Measurements from ENCODE around the gene IGFBP2. TPM values are rescaled to one million over a fixed set of nuclear protein-coding genes. Genes with fewer than 3 reads are reported as not detected.

Gene IGFBP2, protein sequence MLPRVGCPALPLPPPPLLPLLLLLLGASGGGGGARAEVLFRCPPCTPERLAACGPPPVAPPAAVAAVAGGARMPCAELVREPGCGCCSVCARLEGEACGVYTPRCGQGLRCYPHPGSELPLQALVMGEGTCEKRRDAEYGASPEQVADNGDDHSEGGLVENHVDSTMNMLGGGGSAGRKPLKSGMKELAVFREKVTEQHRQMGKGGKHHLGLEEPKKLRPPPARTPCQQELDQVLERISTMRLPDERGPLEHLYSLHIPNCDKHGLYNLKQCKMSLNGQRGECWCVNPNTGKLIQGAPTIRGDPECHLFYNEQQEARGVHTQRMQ
- total RNA-seq (ENCODE audit: low replicate concordance): 121 and 252 TPM in 2 replicates
- long read RNA-seq: 0 reads

DNA sequence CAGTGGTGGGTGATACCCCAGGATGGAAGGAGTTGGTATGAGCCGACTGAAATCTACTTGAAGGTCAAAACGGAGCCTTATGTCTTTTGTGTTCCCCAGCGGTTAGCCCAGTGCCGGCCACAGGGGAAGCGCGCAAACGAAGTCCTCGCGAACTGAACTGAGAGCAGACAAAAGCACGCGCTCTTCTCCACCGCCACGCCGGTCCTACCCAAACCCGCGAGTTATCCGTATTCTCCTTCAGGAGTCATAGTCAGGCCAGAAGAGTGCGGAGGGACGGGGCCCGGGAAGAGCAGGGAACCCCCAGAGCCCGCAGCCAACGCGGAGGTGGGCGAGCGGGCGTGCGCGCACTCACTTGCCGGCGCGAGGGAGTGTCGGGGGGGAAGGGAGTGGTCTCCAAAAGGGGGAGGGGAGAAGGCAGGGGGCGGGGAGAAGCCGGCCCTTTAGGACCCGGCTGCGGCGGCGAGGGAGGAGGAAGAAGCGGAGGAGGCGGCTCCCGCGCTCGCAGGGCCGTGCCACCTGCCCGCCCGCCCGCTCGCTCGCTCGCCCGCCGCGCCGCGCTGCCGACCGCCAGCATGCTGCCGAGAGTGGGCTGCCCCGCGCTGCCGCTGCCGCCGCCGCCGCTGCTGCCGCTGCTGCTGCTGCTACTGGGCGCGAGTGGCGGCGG is at the start of gene IGFBP2:
TSS of gene IGFBP2 (plus strand) at position 469 of the 664 bp plus-strand sequence. CDS start at position 573, 104 bp downstream.
- peak within 1 kb of the TSS; percentile 92 for H3K27ac Mint-ChIP-seq
- TF ChIP-seq, protein P1, sequence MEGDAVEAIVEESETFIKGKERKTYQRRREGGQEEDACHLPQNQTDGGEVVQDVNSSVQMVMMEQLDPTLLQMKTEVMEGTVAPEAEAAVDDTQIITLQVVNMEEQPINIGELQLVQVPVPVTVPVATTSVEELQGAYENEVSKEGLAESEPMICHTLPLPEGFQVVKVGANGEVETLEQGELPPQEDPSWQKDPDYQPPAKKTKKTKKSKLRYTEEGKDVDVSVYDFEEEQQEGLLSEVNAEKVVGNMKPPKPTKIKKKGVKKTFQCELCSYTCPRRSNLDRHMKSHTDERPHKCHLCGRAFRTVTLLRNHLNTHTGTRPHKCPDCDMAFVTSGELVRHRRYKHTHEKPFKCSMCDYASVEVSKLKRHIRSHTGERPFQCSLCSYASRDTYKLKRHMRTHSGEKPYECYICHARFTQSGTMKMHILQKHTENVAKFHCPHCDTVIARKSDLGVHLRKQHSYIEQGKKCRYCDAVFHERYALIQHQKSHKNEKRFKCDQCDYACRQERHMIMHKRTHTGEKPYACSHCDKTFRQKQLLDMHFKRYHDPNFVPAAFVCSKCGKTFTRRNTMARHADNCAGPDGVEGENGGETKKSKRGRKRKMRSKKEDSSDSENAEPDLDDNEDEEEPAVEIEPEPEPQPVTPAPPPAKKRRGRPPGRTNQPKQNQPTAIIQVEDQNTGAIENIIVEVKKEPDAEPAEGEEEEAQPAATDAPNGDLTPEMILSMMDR (conservative IDR thresholded peaks at IDR 0.05): peak; percentile 47
- peaks cover 5% of the 10 kb centered on the region for H3K36me3 Mint-ChIP-seq
- H3K4me3 Mint-ChIP-seq: peak within 1 kb of the TSS; percentile 98
- peaks cover 35% of the 10 kb centered on the region for H3K27me3 Mint-ChIP-seq
- DNase-seq (ENCODE audit: extremely low spot score, unreplicated experiment): peak; percentile 80
- peaks cover 38% of the 10 kb centered on the region for H3K4me1 Mint-ChIP-seq (ENCODE audit: unreplicated experiment)
- peaks cover 4% of the 10 kb centered on the region for H3K9me3 Mint-ChIP-seq

DNA sequence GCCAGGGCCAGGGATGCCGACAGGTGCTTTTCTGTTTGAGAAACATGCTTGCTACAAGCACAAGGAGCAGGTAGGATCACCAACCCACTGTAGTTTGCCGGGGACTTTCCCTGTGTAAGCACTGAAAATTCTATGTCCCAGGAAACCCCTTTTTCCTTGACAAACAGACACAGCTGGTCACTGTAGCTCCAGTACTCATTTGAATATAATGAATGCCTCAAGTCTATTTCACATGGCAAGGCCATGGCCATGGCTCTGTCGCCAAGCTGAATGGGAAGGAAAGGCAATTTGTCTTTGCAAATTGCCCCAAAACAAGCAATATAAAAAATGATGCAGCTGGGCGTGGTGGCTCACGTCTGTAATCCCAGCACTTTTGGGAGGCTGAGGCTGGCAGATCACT is 49.6 kb upstream of the IGFBP2 start:
- peaks cover 6% of the 10 kb centered on the region for H3K9me3 Mint-ChIP-seq
- peak overlapping the region; percentile 66 for H3K27ac Mint-ChIP-seq
- H3K36me3 Mint-ChIP-seq: no peaks in the 10 kb centered on the region
- H3K4me3 Mint-ChIP-seq: no peak overlapping the region
- DNase-seq (ENCODE audit: extremely low spot score, unreplicated experiment): no peak
- H3K4me1 Mint-ChIP-seq (ENCODE audit: unreplicated experiment): peaks cover 7% of the 10 kb centered on the region
- H3K27me3 Mint-ChIP-seq: peaks cover 14% of the 10 kb centered on the region
- TF ChIP-seq, protein P1 (conservative IDR thresholded peaks at IDR 0.05): no peak

DNA sequence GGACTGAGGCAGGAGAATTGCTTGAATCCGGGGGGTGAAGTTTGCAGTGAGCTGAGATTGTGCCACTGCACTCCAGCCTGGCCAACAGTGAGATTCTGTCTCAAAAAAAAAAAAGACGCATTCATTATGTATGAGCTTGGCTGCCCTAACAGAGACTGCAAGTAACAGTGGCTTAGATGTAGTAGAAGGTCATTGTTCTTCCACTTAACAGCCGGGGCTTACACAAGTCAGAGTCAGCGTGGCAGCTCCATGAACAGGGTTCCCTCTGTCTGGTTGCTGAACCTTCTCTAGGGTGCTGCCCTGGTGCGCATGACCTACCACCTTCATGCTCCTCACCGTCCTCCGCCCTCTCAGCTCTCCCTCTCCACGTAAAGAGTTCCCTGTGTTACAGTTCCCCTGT is 49.1 kb upstream of the IGFBP2 start:
- no peak overlapping the region for H3K4me3 Mint-ChIP-seq
- H3K27me3 Mint-ChIP-seq: peaks cover 14% of the 10 kb centered on the region
- H3K36me3 Mint-ChIP-seq: no peaks in the 10 kb centered on the region
- DNase-seq (ENCODE audit: extremely low spot score, unreplicated experiment): no peak
- TF ChIP-seq, protein P1 (conservative IDR thresholded peaks at IDR 0.05): no peak
- H3K4me1 Mint-ChIP-seq (ENCODE audit: unreplicated experiment): peaks cover 11% of the 10 kb centered on the region
- H3K27ac Mint-ChIP-seq: no peak overlapping the region
- H3K9me3 Mint-ChIP-seq: peaks cover 6% of the 10 kb centered on the region

DNA sequence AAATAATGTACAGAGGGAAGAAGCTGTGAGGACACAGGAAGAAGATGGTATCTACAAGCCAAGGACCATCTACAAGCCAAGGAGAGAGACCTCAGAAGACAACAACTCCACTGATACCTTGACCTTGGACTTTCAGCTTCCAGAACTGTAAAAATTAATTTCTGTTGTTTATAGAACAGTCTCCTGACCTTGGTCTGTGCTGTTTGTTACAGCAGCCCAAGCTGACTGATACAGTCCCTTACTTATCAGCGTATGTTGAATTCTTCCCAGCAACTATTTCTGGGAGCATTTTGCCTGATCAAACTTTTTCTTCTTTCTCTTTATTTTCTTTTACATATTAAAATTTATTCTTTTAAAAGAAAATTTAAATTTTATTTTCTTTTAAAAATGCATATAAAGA is 47.8 kb upstream of the IGFBP2 start:
- no peaks in the 10 kb centered on the region for H3K36me3 Mint-ChIP-seq
- no peak for DNase-seq (ENCODE audit: extremely low spot score, unreplicated experiment)
- H3K27me3 Mint-ChIP-seq: peaks cover 14% of the 10 kb centered on the region
- H3K4me3 Mint-ChIP-seq: no peak overlapping the region
- H3K9me3 Mint-ChIP-seq: peaks cover 6% of the 10 kb centered on the region
- H3K27ac Mint-ChIP-seq: no peak overlapping the region
- peaks cover 25% of the 10 kb centered on the region for H3K4me1 Mint-ChIP-seq (ENCODE audit: unreplicated experiment)
- TF ChIP-seq, protein P1 (conservative IDR thresholded peaks at IDR 0.05): no peak

DNA sequence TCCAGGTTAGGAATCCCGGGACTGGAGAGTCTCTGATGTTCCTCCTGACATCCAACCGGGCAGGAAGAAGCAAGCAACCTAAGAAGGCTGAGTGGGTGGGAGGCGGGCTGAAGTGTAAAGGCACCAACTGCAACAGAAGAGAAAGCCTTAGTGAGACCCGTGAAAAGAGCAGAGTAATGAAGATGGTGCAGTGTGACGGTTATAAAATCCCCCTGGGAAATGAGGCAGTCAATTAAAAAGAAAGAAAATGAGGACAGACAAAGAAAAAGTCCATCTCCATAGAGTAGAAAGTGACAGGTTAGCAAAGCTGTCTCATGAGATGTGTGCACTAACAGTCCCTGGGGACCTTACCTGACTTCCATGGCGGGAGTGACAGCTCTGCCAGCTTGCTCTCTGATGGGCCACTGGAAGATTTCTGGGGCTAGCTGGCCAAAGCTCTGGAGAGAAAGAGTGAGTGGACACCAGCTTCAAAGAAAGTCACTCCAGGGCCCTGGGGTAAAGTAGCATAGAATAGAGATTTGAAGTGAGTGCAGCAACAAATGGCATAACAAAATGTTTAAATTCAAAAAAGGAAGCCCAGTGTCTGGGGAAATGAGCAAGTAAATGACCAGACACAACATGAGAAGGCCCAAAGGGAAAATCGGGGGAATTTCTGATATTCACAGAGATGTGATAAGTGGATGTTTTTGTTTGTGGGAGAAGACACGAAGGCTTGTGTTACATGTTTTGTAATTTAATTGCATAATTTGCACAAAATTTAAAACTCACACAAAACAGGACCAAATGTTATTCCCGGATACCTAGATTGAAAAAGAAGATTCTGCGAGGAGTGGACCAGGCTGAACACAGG is 44.1 kb upstream of the IGFBP2 start:
- peaks cover 6% of the 10 kb centered on the region for H3K9me3 Mint-ChIP-seq
- no peak overlapping the region for H3K4me3 Mint-ChIP-seq
- peaks cover 23% of the 10 kb centered on the region for H3K4me1 Mint-ChIP-seq (ENCODE audit: unreplicated experiment)
- no peaks in the 10 kb centered on the region for H3K27me3 Mint-ChIP-seq
- no peak overlapping the region for H3K27ac Mint-ChIP-seq
- TF ChIP-seq, protein P1 (conservative IDR thresholded peaks at IDR 0.05): no peak
- H3K36me3 Mint-ChIP-seq: no peaks in the 10 kb centered on the region
- no peak for DNase-seq (ENCODE audit: extremely low spot score, unreplicated experiment)

Data from type B pancreatic cell (in vitro differentiated cells).